ENCODE measurements around the gene AMOTL2. TPM values are rescaled to one million over a fixed set of nuclear protein-coding genes. Genes with fewer than 3 reads are reported as not detected.

Gene AMOTL2
- total and polyA plus RNA-seq, 7 donors, result 4.0 to 36.6 (median 16.5) TPM

DNA sequence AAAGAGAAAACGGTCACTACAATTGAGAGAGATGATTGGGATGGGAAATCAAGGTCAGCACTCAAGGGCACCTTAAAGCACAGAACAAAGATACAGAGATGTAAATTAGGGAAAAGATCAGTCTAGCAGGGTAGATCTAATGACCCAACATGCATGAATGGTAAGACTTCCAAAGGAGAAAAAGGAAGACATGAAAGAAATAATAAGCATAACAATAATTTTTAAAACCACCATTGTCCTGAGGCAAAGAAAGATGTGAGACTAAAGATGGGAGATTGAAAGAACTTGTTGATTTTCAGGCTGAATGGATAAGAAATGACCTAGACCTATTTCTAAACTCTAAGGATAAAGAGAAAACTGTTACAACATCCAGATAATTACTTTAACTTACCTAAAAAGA, 34.8 kb upstream of the AMOTL2 start:
- TF ChIP-seq, protein P1, sequence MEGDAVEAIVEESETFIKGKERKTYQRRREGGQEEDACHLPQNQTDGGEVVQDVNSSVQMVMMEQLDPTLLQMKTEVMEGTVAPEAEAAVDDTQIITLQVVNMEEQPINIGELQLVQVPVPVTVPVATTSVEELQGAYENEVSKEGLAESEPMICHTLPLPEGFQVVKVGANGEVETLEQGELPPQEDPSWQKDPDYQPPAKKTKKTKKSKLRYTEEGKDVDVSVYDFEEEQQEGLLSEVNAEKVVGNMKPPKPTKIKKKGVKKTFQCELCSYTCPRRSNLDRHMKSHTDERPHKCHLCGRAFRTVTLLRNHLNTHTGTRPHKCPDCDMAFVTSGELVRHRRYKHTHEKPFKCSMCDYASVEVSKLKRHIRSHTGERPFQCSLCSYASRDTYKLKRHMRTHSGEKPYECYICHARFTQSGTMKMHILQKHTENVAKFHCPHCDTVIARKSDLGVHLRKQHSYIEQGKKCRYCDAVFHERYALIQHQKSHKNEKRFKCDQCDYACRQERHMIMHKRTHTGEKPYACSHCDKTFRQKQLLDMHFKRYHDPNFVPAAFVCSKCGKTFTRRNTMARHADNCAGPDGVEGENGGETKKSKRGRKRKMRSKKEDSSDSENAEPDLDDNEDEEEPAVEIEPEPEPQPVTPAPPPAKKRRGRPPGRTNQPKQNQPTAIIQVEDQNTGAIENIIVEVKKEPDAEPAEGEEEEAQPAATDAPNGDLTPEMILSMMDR (IDR thresholded peaks at IDR 0.05), result no peak
- H3K9me3 ChIP-seq, result no peaks in the 10 kb centered on the region
- intact Hi-C loops (cut with DNase I), result no loop called here
- peaks cover 0 to 27% (median 3%) of the 10 kb centered on the region in 3 donors for H3K27me3 ChIP-seq (ENCODE audit: insufficient read depth in 3 of 3, low read length in 2 of 3)
- no peaks in the 10 kb centered on the region for H3K36me3 ChIP-seq (ENCODE audit: insufficient read depth in 1 of 2, low read depth in 1 of 2)
- H3K4me1 ChIP-seq, result peaks cover 7% of the 10 kb centered on the region
- 80 to 85% (median 83%) methylated on average over 1 of the region's 1 CpG for WGBS, 3 donors
- DNase-seq, result no peak
- ATAC-seq, result no peak
- H3K4me3 ChIP-seq, result no peak overlapping the region
- no peak overlapping the region for H3K27ac ChIP-seq

DNA sequence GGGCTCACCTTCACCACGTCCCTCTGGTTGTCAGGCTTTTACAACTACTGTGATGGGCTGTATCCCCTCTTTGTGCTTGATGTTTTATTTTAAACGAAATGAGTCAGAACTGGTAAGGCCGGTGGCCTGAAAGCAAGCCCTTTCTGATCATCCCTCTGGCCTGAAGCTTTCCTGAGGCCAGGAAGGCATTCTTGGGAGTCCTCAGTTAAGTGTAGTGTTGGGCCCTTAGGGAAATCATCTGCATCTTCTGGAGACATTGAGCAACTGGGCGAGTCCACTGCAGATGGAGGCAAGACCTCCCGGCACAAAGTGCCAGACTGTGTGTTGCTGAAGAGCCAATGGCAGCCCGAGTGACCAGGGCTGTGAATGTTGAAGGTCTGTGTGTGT, 33.0 kb upstream of the AMOTL2 start:
- TF ChIP-seq, protein P1 (IDR thresholded peaks at IDR 0.05), result no peak
- peaks cover 7% of the 10 kb centered on the region for H3K4me1 ChIP-seq
- no peaks in the 10 kb centered on the region for H3K36me3 ChIP-seq (ENCODE audit: insufficient read depth in 1 of 2, low read depth in 1 of 2)
- intact Hi-C loops (cut with DNase I), result no loop called here
- no peaks in the 10 kb centered on the region for H3K9me3 ChIP-seq
- WGBS, 3 donors, result 59 to 74% (median 73%) methylated on average over 6 of the region's 6 CpGs
- no peak overlapping the region for H3K27ac ChIP-seq
- DNase-seq, result peak; percentile 44 to 77
- peaks cover 0 to 40% (median 3%) of the 10 kb centered on the region in 3 donors for H3K27me3 ChIP-seq (ENCODE audit: insufficient read depth in 3 of 3, low read length in 2 of 3)
- ATAC-seq, result peak; percentile 30 to 76 (median 64)
- H3K4me3 ChIP-seq, result peak overlapping the region; percentile 58

DNA sequence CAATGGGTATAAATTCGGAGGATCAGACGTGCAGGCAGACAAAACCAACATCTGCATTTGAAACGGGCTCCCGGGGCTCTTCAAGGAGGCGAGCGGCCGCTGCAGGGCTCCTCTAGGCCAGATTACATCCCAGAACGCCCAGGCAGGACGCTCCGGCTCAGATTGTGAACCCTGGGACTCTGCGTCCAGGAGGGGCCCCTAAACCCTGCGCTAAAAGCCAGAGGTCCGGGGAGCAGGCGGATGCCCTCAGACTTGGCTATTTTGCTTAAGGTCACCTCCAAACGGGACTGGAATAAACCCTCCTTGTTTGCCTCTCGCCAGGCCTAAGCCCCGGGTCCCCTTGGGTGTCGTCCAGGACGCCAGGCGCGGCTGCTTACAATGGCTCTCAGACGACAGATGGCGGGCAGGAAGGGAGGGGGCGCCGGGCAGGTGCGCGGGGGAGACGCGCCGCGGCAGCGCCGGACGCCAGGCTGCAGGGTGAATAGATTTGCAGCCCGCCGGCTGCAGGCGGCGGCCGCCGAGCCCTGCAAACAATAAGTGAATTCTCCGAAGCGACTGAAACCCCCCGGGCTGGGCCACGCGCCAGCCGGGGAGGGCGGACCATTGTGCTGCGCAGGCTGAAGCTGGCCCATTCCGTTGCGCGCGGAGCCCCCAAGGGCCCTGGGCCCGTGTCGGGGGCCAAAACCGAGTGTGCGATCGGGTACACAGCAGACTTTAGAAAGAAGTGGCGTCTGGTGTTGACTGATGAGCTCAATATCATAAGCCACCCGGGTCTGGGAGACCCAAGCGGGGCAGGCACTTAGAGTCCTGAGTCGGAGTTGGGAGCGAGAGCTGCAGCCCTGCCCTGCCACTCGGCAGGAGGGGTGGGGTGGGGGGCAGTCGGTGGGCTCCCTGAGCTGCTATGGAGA, 32.3 kb upstream of the AMOTL2 start:
- Histone ChIP-seq H3K27me3 (ENCODE audit: insufficient read depth in 3 of 3, low read length in 2 of 3) (peaks cover 0 to 40% (median 3%) of the 10 kb centered on the region in 3 donors), H3K9me3 (no peaks in the 10 kb centered on the region), H3K4me1 (peaks cover 7% of the 10 kb centered on the region), H3K4me3 (peak overlapping the region; percentile 58), H3K36me3 (ENCODE audit: insufficient read depth in 1 of 2, low read depth in 1 of 2) (no peaks in the 10 kb centered on the region), H3K27ac (no peak overlapping the region)
- peak; percentile 49 to 60 for DNase-seq
- 4 to 7% (median 4%) methylated on average over 55 to 64 of the region's 64 CpGs for WGBS, 3 donors
- TF ChIP-seq, protein P1 (IDR thresholded peaks at IDR 0.05), result no peak
- intact Hi-C loops (cut with DNase I), result no loop called here
- peak; percentile 58 to 78 (median 70) for ATAC-seq

DNA sequence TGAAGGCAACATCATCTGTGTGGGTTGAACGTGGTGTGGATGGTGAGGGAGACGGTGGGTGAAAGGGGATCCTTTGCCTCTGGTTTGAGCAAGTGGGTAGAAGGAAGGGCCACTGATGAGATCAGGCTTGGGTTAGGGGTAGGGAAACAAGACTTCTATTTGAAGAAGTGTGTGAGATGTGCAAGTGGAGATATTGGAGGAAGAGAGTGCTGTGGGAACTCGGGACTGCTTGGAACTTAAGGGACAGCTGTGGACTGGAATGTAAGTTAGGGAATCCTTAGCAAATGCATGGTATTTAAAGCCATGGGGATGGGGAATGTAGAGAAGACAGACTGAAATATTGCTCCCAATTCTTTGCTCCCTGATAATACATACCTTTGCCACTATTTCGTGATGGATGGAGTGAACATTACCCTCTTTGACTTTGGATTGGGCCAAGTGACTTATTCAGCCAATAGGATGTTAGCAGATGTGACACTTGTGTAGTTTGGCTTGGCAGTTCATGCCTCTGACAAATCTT, 30.2 kb upstream of the AMOTL2 start:
- DNase-seq (no peak), ATAC-seq (no peak)
- no peaks in the 10 kb centered on the region for H3K36me3 ChIP-seq (ENCODE audit: insufficient read depth in 1 of 2, low read depth in 1 of 2)
- peaks cover 7% of the 10 kb centered on the region for H3K4me1 ChIP-seq
- H3K4me3 ChIP-seq, result no peak overlapping the region
- H3K9me3 ChIP-seq, result no peaks in the 10 kb centered on the region
- no peak overlapping the region for H3K27ac ChIP-seq
- H3K27me3 ChIP-seq (ENCODE audit: insufficient read depth in 3 of 3, low read length in 2 of 3), result peaks cover 0 to 40% (median 3%) of the 10 kb centered on the region in 3 donors
- WGBS, 3 donors, result 83 to 90% (median 88%) methylated on average over 4 of the region's 4 CpGs
- TF ChIP-seq, protein P1 (IDR thresholded peaks at IDR 0.05), result no peak
- intact Hi-C loops (cut with DNase I), result no loop called here
